NCI-H2107 (cell line): Measurements from ENCODE around the gene ABHD8.

Source experiments
- DNase-seq: peaks from one replicate; lab custom pipeline; 2025; lab: John Stamatoyannopoulos, UW

ABHD8 gene

GRCh38 chr19:17321655-17322489 lies 18.6 kb upstream of the ABHD8 start:
- no peak for DNase-seq

- DNase-seq: no peak
These were observed 17.2 kb upstream of the ABHD8 start for GRCh38 chr19:17320435-17320834.

- DNase-seq: no peak
These were observed 16.4 kb upstream of the ABHD8 start for GRCh38 chr19:17319473-17320238.

- DNase-seq: no peak
These were observed 15.7 kb upstream of the ABHD8 start for GRCh38 chr19:17318966-17319365.

GRCh38 chr19:17314007-17314593 lies 10.9 kb upstream of the ABHD8 start:
- no peak for DNase-seq

- no peak for DNase-seq
These were observed 9.2 kb upstream of the ABHD8 start for GRCh38 chr19:17312189-17313113.

- no peak for DNase-seq
These were observed 8.4 kb upstream of the ABHD8 start for GRCh38 chr19:17311455-17312188.

GRCh38 chr19:17309965-17310461 lies 6.8 kb upstream of the ABHD8 start:
- DNase-seq: no peak

GRCh38 chr19:17309198-17309964 lies 6.2 kb upstream of the ABHD8 start, which contains the start of gene DDA1:
Gene DDA1, plus strand, starts transcription at chr19:17309563. Its CDS starts 92 bp downstream, at chr19:17309655.
- DNase-seq: peak; percentile 98

- DNase-seq: no peak
These were observed 4.7 kb upstream of the ABHD8 start for GRCh38 chr19:17307876-17308377.

- no peak for DNase-seq
These were observed 3.1 kb upstream of the ABHD8 start for GRCh38 chr19:17306285-17306714.

- DNase-seq: peak; percentile 97
These were observed 2.5 kb upstream of the ABHD8 start, which contains the start of gene MRPL34 for GRCh38 chr19:17305517-17306284. Gene MRPL34, plus strand, starts transcription at chr19:17305872. Its CDS starts 21 bp downstream, at chr19:17305893.

GRCh38 chr19:17305216-17305516 lies 1.9 kb upstream of the ABHD8 start:
- DNase-seq: no peak

- no peak for DNase-seq
These were observed 1.4 kb upstream of the ABHD8 start for GRCh38 chr19:17304386-17305215.

GRCh38 chr19:17303940-17304267 lies 679 bp upstream of the ABHD8 start:
- no peak for DNase-seq

GRCh38 chr19:17302391-17303166 lies 646 bp downstream of the ABHD8 start:
- DNase-seq: no peak

GRCh38 chr19:17300992-17301619 lies 2.1 kb downstream of the ABHD8 start:
- no peak for DNase-seq
